Stimulated activated effector memory CD8-positive, alpha-beta T cell treated with anti-CD3 and anti-CD28 coated beads, Interleukin-12 subunit alpha, Interleukin-12 subunit beta, amount 100 ng/mL, for 72 hours (primary cell): ENCODE data around the gene TMEM255B.
A peak's percentile ranks its signal among the peaks of the same experiment; 100 is the strongest.

Source experiments
- ATAC-seq: fragments of 150-1000 bp; cut with Tn5 transposase; 2 replicates; pipeline ENCODE4 v1.10.0; 2021
- DNase-seq, 2 donors: peaks; one replicate each; pipeline ENCODE4 v3.0.0; 2021 to 2022; ENCODE audit warnings: low spot score in 2 of 2
- H3K27ac Mint-ChIP-seq: one replicate; pipeline ENCODE4 v1.8.0; 2022; ENCODE audit warnings: mild to moderate bottlenecking, mixed read lengths
- H3K36me3 Mint-ChIP-seq: one replicate; pipeline ENCODE4 v1.8.0; 2022; ENCODE audit warnings: mild to moderate bottlenecking, mixed read lengths
- H3K4me1 Mint-ChIP-seq: one replicate; pipeline ENCODE4 v1.8.0; 2022; ENCODE audit warnings: mixed read lengths
- H3K4me3 Mint-ChIP-seq: one replicate; pipeline ENCODE4 v1.8.0; 2022; ENCODE audit warnings: mild to moderate bottlenecking, mixed read lengths
- H3K9me3 Mint-ChIP-seq: one replicate; pipeline ENCODE4 v1.8.0; 2022; ENCODE audit warnings: mixed read lengths

Gene TMEM255B

DNA sequence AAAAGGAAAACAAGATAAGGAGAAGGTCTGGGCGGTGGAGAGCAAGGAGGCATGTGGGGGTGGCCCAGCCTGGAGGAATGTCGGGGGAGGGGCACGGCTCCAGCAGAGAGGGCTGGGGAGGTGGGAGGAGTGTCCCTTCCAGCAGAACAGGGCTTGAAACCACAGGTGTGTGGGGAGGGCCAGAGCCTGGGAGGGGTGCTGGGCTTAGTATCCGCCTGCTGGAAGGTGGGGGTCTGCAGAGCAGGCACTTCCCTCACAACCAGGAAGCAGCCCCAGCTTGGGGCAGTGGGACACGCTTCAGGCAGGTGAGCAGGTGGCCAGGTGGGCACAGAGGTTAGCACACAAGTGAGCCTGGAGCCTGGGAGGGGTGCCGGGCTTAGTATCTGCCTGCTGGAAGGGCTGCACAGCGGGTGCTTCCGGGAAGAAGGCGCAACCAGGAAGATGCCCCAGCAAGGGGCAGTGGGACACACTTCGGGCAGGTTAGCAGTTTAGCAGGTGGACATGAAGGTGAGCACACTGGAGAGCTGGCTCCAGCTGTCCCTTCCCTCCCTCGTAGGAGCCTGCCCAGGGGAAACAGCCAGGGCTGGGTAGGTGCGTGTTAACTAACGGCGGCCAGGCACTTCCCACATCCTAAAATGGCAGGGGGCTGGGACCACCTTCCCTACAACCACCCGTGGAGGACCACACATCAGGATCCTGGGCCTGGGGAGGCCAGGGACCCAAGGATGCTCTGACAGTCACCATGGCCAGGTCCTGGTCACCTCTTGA, 101.8 kb downstream of the TMEM255B start:
- H3K27ac Mint-ChIP-seq, result no peak overlapping the region

DNA sequence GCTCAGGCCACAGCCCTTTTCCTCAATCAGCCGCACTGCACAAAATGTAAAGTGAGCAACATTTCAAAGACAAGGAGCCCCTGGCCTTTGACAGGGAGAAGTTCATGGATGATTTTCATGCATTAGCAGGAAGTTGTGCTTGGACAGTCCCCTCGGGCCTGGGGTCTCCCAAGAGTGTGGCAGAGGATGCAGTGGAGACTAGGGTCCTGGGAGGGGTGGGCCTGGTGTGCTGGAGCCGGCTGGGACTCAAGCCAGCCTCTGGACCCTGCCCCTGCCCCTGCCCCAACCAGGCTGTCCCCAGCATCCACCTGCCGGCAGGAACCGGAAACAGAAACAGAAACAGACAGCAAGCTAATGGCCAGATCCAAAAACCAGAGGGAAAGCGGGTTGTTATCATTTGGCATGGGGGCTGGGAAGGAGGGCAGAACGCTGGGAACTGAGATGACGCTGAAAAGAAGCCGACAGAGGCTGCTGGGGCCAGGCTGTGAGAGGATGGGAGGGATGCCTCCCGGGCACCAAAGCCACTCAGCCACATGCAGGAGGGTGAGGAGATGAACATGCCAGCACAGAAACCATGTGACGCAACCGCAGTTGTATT, 102.5 kb downstream of the TMEM255B start:
- Mint-ChIP-seq H3K27ac (no peak overlapping the region), H3K9me3 (no peaks in the 10 kb centered on the region), H3K4me1 (peaks cover 10% of the 10 kb centered on the region), H3K36me3 (no peaks in the 10 kb centered on the region), H3K4me3 (no peak overlapping the region)
- DNase-seq (no peak), ATAC-seq (no peak)

More for the DNA sequence above, 101.8 kb downstream of the TMEM255B start:
- no peak for ATAC-seq
- no peaks in the 10 kb centered on the region for H3K9me3 Mint-ChIP-seq
- H3K4me1 Mint-ChIP-seq, result peaks cover 10% of the 10 kb centered on the region
- no peak overlapping the region for H3K4me3 Mint-ChIP-seq
- no peaks in the 10 kb centered on the region for H3K36me3 Mint-ChIP-seq
- DNase-seq, result no peak

DNA sequence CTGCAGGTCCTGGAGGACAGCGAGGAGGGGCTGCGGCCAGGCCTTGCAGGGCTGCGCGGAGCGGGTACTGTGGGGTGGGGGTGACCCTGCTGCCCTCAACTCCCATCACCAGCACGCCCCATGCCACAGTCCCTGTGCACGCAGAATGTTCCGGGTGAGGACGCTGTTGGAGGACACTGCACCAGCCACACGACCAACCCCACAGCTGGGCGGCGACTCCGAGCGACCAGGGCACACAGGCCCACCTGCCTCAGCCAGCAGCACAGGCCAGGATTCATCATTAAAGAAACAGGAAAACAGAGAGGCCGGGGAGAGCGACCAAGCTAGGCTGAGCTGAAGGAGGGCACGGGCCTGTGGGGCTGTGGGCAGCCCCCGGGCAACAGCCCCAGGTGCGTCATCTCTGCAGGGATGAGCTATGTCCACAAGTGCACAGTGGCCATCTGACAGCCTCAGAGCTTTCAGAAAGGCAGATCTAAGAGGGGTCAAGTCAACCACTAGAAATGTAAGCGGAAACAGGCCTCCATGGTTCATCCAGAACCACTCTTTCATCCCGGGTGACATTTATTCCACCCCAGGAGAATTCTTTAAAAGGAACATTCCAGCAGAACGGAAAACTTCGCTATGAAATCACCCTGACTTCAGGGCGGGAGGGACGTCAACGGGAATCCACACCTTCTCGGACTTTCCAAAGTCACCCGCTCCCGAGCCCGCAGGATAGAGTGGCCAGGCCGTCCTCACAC, 103.3 kb downstream of the TMEM255B start:
- DNase-seq (no peak), ATAC-seq (no peak)
- no peaks in the 10 kb centered on the region for H3K36me3 Mint-ChIP-seq
- H3K4me3 Mint-ChIP-seq, result peak overlapping the region; percentile 67
- H3K4me1 Mint-ChIP-seq, result peaks cover 10% of the 10 kb centered on the region
- H3K27ac Mint-ChIP-seq, result no peak overlapping the region
- no peaks in the 10 kb centered on the region for H3K9me3 Mint-ChIP-seq

DNA sequence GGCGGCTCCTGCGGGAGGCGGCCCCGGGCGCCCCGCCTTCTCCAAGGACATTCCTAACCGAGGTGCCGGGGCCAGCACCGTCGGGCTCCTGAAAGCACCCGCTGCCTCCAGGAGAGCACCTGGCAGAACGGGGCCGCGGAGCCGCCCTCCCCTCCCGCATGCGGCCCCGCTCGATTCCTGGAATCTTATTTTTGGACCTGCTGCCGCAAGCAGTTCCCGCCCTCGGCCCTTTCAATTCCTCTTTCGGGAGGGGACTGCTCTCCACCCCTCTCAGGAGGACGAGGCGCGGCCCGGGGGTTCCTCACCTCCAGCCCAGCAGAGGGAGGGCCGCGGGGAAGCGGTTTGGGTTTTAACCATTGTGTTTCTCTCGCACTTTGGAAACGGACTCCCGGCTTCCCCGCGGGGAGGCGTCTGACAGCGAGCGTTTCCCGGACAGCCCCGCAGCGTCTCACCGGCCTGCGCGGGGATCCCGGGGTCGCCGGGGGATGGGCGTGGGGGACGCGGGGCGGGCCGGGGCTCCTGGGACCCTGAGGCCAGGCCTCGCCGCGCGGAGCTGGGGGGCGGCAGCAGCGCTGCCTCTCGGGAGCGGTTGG, 104.0 kb downstream of the TMEM255B start:
- no peak overlapping the region for H3K27ac Mint-ChIP-seq
- peak; percentile 45 for ATAC-seq
- no peaks in the 10 kb centered on the region for H3K36me3 Mint-ChIP-seq
- peaks cover 10% of the 10 kb centered on the region for H3K4me1 Mint-ChIP-seq
- H3K9me3 Mint-ChIP-seq, result no peaks in the 10 kb centered on the region
- DNase-seq, result no peak
- peak overlapping the region; percentile 67 for H3K4me3 Mint-ChIP-seq

DNA sequence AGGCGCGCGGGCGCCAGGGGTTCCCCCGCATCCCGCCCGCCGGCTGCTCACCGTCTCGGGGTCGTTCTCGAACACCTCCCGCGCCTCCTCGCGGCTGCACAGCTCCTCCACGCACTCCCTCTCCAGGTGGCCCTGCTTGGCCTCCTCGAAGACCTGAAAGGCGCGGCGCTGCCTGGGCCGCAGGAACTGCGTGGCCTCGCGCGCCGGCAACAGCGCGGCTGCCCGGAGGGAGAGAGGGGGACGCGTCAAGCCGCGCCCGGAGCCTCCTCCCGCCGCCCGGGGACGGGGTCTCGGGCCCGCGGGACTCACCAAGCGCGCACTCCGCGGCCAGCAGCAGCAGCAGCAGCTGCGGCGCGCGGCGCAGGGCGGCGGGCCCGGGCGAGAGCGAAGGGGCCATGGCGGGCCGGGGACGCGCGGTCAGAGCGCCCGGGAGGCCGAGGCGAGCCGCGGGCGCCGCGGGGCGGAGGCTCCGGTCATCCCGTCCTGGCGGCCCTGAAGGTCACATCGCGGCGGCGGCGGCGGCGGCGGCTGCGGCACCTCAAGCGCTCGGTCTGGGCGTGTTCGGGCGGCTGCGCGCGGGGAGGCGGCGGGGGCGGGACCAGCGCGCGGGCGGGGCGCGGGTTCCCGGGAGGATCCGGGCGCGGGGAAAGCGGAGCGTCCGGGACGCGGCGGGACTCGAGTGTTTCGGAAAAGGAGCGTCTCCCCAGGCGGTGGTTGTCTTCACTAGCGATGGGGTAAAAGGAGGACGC, 104.7 kb downstream of the TMEM255B start, which contains the start of gene GAS6:
GAS6 (minus strand) TSS at position 553 of the 749 bp plus-strand sequence; CDS start at position 397, 156 bp downstream.
- DNase-seq, result no peak
- peak within 1 kb of the TSS; percentile 67 for H3K4me3 Mint-ChIP-seq

DNA sequence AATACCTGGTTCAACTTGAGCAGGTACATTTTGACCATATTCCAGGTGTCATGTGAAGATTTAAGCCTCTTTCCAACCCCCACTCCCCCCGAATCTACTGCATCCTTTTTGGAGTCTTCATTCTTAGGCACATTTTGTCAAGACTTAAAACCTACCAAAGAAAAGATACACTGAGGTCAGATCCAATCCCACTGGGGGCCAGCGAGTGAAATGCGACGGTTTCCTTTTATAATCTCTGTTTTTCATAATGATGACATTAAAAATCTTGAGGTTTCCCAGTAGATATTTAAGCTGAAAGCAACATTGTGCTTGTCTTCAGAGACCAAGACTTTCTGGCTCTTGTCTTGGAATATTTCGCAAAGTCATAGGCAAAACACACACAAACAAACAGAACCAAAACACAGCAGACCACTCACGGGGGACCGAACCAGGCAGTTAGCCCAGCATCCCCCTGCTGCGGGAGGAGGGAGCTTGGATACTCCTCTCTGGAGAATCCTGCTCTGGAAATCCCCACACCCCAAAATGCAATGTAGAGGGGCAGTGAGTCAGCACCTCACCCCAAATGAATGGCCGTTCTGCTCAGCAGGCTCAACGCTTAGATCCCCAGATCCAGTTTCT, 105.4 kb downstream of the TMEM255B start:
- no peak for ATAC-seq
- DNase-seq, result no peak
- H3K9me3 Mint-ChIP-seq, result no peaks in the 10 kb centered on the region
- H3K36me3 Mint-ChIP-seq, result no peaks in the 10 kb centered on the region
- H3K27ac Mint-ChIP-seq, result no peak overlapping the region
- peak overlapping the region; percentile 45 for H3K4me3 Mint-ChIP-seq
- peaks cover 10% of the 10 kb centered on the region for H3K4me1 Mint-ChIP-seq

More for the DNA sequence above, 104.7 kb downstream of the TMEM255B start, which contains the start of gene GAS6:
- ATAC-seq, result peak; percentile 65
- H3K27ac Mint-ChIP-seq, result no peak within 1 kb of the TSS
- no peaks in the 10 kb centered on the region for H3K9me3 Mint-ChIP-seq
- peaks cover 10% of the 10 kb centered on the region for H3K4me1 Mint-ChIP-seq
- H3K36me3 Mint-ChIP-seq, result no peaks in the 10 kb centered on the region

DNA sequence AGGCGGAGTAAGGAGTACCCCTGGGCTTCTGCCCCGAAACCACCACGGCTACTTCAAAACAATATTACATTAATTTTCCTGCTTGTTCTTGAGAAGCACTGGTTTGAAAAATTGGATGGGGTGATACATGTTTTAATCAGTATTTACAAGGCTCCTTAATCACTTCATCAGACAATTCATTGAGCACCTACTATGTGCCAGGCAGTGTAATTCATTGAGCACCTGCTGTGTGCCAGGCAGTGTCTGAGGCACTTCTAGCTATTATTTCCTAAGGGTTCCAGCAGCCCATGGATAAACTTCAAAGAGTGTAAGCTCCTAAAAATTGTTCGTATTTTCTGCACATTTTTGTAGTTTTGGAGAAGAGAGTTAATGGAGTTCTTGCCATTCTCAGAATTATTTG, 106.4 kb downstream of the TMEM255B start:
- DNase-seq, result no peak
- no peak for ATAC-seq
- Mint-ChIP-seq H3K27ac (no peak overlapping the region), H3K4me3 (no peak overlapping the region), H3K36me3 (no peaks in the 10 kb centered on the region), H3K4me1 (peaks cover 10% of the 10 kb centered on the region), H3K9me3 (no peaks in the 10 kb centered on the region)
